ENCODE data around the gene DRAM2. TPM values are rescaled to one million over a fixed set of nuclear protein-coding genes. Genes with fewer than 3 reads are reported as not detected.
A peak's percentile ranks its signal among the peaks of the same experiment; 100 is the strongest.

The DRAM2 gene
- total RNA-seq, 6 experiments from 2014 or later, result 23.6 to 32.0 (median 28.9) TPM

DNA sequence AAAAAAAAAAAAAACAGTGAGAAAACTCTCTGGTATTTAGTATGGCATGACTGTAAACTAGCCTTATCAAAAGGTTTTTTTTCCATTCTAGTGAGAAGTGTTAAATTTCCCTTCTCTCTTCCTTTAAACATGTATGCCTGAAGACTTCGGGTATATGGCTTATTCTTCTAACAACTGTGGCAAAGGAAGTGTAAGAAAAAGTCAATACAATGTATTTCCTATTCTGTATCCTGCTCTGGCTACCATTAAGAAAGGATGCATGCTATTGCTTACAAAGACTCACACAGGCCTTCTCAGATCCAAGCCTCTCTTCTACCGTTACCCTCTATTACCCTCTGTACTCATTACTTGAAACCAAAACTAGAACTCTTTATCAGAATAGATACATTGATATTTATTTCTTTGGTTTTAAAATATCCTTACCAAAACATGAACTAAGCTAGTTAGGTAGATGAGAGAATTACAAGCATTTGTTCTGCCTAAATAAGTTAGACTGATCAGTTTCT, 8.5 kb upstream of the DRAM2 start:
- TF ChIP-seq, protein P1, sequence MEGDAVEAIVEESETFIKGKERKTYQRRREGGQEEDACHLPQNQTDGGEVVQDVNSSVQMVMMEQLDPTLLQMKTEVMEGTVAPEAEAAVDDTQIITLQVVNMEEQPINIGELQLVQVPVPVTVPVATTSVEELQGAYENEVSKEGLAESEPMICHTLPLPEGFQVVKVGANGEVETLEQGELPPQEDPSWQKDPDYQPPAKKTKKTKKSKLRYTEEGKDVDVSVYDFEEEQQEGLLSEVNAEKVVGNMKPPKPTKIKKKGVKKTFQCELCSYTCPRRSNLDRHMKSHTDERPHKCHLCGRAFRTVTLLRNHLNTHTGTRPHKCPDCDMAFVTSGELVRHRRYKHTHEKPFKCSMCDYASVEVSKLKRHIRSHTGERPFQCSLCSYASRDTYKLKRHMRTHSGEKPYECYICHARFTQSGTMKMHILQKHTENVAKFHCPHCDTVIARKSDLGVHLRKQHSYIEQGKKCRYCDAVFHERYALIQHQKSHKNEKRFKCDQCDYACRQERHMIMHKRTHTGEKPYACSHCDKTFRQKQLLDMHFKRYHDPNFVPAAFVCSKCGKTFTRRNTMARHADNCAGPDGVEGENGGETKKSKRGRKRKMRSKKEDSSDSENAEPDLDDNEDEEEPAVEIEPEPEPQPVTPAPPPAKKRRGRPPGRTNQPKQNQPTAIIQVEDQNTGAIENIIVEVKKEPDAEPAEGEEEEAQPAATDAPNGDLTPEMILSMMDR (IDR thresholded peaks at IDR 0.05), result no peak
- H3K36me3 Mint-ChIP-seq (ENCODE audit: low read depth), result peaks cover 40% of the 10 kb centered on the region
- H3K27me3 Mint-ChIP-seq (ENCODE audit: insufficient read depth), result no peaks in the 10 kb centered on the region
- H3K9me3 Mint-ChIP-seq, result no peaks in the 10 kb centered on the region
- H3K4me3 Mint-ChIP-seq, result no peak overlapping the region
- H3K4me1 Mint-ChIP-seq (ENCODE audit: low read depth), result peaks cover 33% of the 10 kb centered on the region
- no peak overlapping the region for H3K27ac Mint-ChIP-seq
- no peak for DNase-seq

DNA sequence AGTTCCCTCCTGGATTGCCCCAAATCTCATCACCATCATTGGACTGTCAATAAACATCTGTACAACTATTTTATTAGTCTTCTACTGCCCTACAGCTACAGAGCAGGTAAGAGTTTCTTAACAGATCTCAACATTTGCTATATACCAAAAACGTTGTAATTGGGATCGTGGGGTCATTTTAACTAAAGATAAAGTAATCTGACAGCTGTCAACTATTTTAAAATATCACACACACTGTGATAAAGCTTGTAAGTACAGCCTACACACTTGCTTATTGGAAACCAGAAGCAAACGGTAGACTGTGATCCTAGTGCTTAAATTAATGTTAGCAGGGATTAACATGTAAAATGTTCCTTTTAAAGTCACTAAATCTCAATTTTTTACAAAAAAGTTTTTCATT, 8.1 kb upstream of the DRAM2 start:
- Mint-ChIP-seq H3K36me3 (ENCODE audit: low read depth) (peaks cover 35% of the 10 kb centered on the region), H3K4me1 (ENCODE audit: low read depth) (peaks cover 37% of the 10 kb centered on the region), H3K27me3 (ENCODE audit: insufficient read depth) (no peaks in the 10 kb centered on the region), H3K4me3 (no peak overlapping the region), H3K27ac (no peak overlapping the region), H3K9me3 (no peaks in the 10 kb centered on the region)
- TF ChIP-seq, protein P1 (IDR thresholded peaks at IDR 0.05), result no peak
- DNase-seq, result no peak

DNA sequence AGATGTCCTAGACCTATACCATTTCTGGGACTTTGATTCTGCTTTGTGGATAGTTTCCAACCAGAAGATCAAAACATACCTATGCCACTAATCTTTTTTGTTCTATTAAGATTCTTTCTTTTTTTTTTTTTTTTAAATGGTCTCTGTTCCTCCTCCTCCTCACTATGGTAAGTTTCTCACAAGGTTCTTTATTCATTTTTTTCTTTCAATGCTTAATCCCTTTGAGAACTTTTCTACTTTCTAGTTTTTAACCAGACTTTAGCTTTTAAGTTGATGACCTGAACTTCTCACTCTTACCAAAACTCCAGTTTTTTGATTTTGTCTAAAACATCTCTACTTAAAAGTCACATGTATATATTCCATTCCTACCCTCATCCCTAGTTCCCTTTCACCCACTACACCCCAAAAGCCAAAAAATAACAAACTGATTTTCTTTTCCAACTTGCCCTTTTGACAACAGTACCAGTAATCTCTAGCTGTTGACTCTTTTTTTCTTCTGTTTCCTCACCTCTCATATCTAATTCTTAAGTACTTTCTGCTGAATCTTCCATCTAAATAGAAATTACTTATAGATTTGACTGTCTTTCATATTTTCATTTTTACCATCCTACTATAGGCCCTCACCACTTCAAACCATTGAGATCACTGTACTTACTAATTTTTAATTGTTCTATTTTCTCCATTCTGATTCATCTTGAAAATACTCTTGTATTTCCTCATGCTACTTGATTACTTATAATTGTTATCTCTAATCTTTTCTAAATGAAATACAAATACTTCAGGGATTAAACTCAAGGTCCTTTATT, 6.3 kb upstream of the DRAM2 start:
- H3K4me1 Mint-ChIP-seq (ENCODE audit: low read depth), result peaks cover 55% of the 10 kb centered on the region
- TF ChIP-seq, protein P1 (IDR thresholded peaks at IDR 0.05), result no peak
- H3K27me3 Mint-ChIP-seq (ENCODE audit: insufficient read depth), result no peaks in the 10 kb centered on the region
- H3K36me3 Mint-ChIP-seq (ENCODE audit: low read depth), result peaks cover 21% of the 10 kb centered on the region
- DNase-seq, result no peak
- H3K27ac Mint-ChIP-seq, result peak overlapping the region; percentile 17
- H3K4me3 Mint-ChIP-seq, result no peak overlapping the region; the same call in 1 of the 2 replicates
- H3K9me3 Mint-ChIP-seq, result no peaks in the 10 kb centered on the region

DNA sequence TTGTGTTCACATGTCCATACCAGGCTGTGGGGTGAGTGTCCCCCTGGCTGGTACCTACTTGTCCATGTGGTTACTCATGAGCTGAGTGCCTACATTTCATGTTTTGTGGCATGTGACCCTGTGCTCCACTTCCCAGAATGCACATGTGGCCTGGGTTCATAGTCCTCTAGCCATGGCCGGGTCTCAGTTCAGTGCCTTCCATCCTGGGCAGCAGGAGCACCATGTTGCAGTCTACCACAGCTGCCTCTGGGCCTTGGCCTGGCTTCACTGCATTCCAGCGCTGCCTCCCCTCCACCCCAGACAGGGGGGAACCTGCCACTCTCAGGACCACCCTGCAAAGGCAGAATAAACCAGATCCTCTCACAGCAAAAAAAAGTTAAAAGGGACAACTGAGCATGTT, 5.6 kb upstream of the DRAM2 start:
- H3K27me3 Mint-ChIP-seq (ENCODE audit: insufficient read depth), result no peaks in the 10 kb centered on the region
- no peak overlapping the region for H3K4me3 Mint-ChIP-seq
- H3K9me3 Mint-ChIP-seq, result no peaks in the 10 kb centered on the region
- DNase-seq, result no peak
- H3K27ac Mint-ChIP-seq, result no peak overlapping the region
- TF ChIP-seq, protein P1 (IDR thresholded peaks at IDR 0.05), result no peak
- peaks cover 57% of the 10 kb centered on the region for H3K4me1 Mint-ChIP-seq (ENCODE audit: low read depth)
- H3K36me3 Mint-ChIP-seq (ENCODE audit: low read depth), result peaks cover 20% of the 10 kb centered on the region

DNA sequence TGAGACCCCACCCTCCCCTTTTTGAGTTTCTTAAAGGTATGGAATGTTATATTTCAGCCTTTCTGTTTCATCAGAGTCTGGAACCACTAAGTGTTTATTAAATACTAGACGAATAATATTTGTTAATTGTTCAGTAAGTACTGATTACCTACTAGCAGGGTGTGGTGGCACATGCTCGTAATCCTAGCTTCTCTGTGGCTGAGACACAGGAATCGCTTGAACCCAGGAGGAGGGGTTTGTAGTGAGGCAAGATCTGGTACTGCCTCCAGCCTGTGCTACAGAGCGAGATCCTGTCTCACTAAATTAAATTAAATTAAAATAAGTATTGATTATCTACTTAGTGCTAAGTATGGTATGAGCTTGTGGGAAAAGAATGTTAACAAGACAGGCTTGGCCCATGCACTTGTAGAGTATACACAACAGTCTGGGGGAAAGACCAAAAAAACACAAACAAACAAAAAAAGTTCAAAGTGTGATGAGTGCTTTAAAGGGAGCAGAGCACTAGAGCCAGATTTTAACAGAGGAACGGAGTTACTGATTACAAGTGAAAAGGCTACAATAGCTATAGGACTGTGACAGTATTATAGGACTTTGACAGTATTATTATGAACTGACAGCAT, 2.6 kb upstream of the DRAM2 start:
- H3K27me3 Mint-ChIP-seq (ENCODE audit: insufficient read depth), result peaks cover 2% of the 10 kb centered on the region; the same call in 1 of the 2 replicates
- no peak for DNase-seq
- H3K4me3 Mint-ChIP-seq, result no peak overlapping the region; the same call in 1 of the 2 replicates
- H3K27ac Mint-ChIP-seq, result no peak overlapping the region; the same call in 1 of the 2 replicates
- H3K9me3 Mint-ChIP-seq, result no peaks in the 10 kb centered on the region
- TF ChIP-seq, protein P1 (IDR thresholded peaks at IDR 0.05), result no peak
- peaks cover 11% of the 10 kb centered on the region for H3K36me3 Mint-ChIP-seq (ENCODE audit: low read depth)
- peaks cover 63% of the 10 kb centered on the region for H3K4me1 Mint-ChIP-seq (ENCODE audit: low read depth)
